BE2C (cell line): ENCODE data around the gene TRPM5.

Experiments used
- DNase-seq: peaks from one replicate; pipeline ENCODE4 v3.0.0-alpha.2; 2020
- H3K27me3 ChIP-seq: fragments of 250-450 bp; sonication (Bioruptor Pico); 2 replicates; pipeline ENCODE4 v1.5.1; 2020; ENCODE audit warnings: mild to moderate bottlenecking
- H3K36me3 ChIP-seq: fragments of 250-450 bp; sonication (Bioruptor Pico); 2 replicates; pipeline ENCODE4 v1.5.1; 2020; ENCODE audit warnings: mild to moderate bottlenecking
- H3K4me1 ChIP-seq: fragments of 250-450 bp; sonication (Bioruptor Pico); 2 replicates; pipeline ENCODE4 v1.5.1; 2020
- H3K4me3 ChIP-seq: 2 replicates; pipeline ENCODE4 v1.5.1; 2011; ENCODE audit warnings: low read depth, low read length
- H3K9me3 ChIP-seq: fragments of 250-450 bp; sonication (Bioruptor Pico); 2 replicates; pipeline ENCODE4 v1.5.1; 2020
- CTCF ChIP-seq: IDR thresholded peaks from 2 replicates; pipeline ENCODE4 v1.5.1; 2012; ENCODE audit warnings: mild to moderate bottlenecking, low read depth, low read length

Gene TRPM5

DNA sequence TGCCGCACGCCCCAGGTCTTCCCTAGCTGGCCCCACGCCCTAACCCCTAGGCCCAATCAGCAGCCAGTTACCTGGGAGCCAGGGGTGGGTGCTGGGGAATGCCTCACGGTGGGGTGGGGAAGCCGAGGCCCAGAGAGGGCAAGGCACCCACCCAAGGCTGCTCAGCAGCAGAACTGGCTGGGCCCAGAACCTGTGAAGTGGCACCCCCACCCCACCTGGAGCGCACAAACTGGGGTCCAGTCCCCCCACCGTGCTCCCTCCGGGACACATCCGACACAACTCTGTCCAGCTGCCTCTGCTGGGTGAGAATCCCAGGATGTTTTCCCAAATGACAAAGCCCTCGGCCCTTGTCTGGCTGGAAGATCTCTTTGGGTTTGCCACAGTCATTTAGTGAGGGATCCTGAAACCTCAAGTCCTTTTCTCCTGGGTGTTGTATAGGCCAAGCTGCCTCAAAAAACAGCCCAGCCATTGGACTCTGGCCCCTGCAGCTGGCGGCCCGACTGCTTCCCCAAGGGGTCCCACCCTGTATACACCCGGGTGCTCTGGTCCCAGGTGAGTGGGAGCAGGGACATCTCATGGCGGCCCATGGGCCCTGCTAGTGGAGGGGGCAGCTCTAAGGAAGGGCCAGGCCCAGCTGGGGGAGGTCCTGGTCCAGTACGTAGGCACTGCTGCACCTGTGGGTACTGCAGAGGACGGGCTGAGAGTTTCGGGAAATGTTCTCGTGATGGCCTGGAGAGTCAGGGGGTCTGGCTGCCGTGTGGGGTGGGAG is 22.9 kb downstream of the TRPM5 start:
- Histone ChIP-seq H3K9me3 (no peaks in the 10 kb centered on the region), H3K4me1 (no peaks in the 10 kb centered on the region), H3K27me3 (no peaks in the 10 kb centered on the region), H3K36me3 (no peaks in the 10 kb centered on the region), H3K4me3 (no peak overlapping the region)
- TF ChIP-seq CTCF = no peak
- no peak for DNase-seq

GRCh38 chr11:2420502-2421225 is 23.6 kb downstream of the TRPM5 start:
- no peaks in the 10 kb centered on the region for H3K9me3 ChIP-seq
- H3K4me1 ChIP-seq = no peaks in the 10 kb centered on the region
- DNase-seq = peak; percentile 80
- TF ChIP-seq CTCF = peak; percentile 70
- no peak overlapping the region for H3K4me3 ChIP-seq
- no peaks in the 10 kb centered on the region for H3K27me3 ChIP-seq
- no peaks in the 10 kb centered on the region for H3K36me3 ChIP-seq

GRCh38 chr11:2419638-2420501 is 24.4 kb downstream of the TRPM5 start:
- H3K4me3 ChIP-seq = no peak overlapping the region
- H3K36me3 ChIP-seq = no peaks in the 10 kb centered on the region
- H3K4me1 ChIP-seq = no peaks in the 10 kb centered on the region
- H3K9me3 ChIP-seq = no peaks in the 10 kb centered on the region
- DNase-seq = peak; percentile 75
- TF ChIP-seq CTCF = peak; percentile 75
- H3K27me3 ChIP-seq = no peaks in the 10 kb centered on the region

DNA sequence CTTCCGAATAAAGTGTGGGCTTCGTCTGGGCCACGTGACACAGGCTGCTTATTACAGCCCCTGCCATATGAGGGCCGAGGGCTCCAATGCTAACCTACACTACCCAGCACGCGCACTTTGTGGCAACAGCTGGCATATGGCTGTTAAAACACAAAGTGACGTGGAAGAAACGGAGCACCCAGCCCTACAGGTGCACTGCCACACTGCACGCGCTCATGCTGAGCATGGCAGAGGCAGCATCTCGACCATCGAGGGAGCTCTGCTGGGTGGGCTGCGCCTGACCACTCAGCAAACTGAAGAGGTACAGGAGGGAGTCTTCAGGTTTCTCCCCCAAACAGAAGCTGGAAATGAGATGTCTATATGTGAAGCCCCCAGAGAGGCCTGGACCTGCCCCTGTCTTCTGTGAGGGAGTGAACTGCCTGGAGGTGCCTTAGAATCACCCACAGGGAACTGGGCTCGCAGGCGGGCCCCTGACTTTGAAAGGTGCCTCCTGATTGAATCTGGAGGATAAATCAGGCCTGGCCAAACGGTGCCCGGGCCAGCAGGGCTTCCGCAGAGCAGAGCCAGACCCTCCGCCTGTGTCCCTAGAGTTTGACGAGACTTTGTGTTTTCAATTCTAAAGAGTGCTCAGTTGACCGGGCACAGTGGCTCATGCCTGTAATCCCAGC is 25.5 kb downstream of the TRPM5 start:
- Histone ChIP-seq H3K4me1 (no peaks in the 10 kb centered on the region), H3K27me3 (no peaks in the 10 kb centered on the region), H3K4me3 (no peak overlapping the region), H3K9me3 (no peaks in the 10 kb centered on the region), H3K36me3 (no peaks in the 10 kb centered on the region)
- no peak for DNase-seq
- TF ChIP-seq CTCF = no peak

GRCh38 chr11:2417856-2418692 is 26.2 kb downstream of the TRPM5 start:
- Histone ChIP-seq H3K9me3 (no peaks in the 10 kb centered on the region), H3K4me1 (no peaks in the 10 kb centered on the region), H3K4me3 (no peak overlapping the region), H3K36me3 (no peaks in the 10 kb centered on the region), H3K27me3 (no peaks in the 10 kb centered on the region)
- no peak for DNase-seq
- no peak for TF ChIP-seq CTCF
